IPS-15b (cell line): Measurements from ENCODE around the gene PNKD.

ENCODE experiments used
- H3K27me3 ChIP-seq: one replicate; pipeline ENCODE4 v1.6.1; 2013; ENCODE audit warnings: low read length; ENCODE audit not compliant: control insufficient read depth, insufficient read depth
- H3K36me3 ChIP-seq: one replicate; pipeline ENCODE4 v1.6.1; 2013; ENCODE audit warnings: low read length; ENCODE audit not compliant: control insufficient read depth, insufficient read depth
- H3K4me1 ChIP-seq: one replicate; pipeline ENCODE4 v1.6.1; 2013; ENCODE audit warnings: mild to moderate bottlenecking, low read length; ENCODE audit not compliant: control insufficient read depth, insufficient read depth
- H3K4me3 ChIP-seq: one replicate; pipeline ENCODE4 v1.5.1; 2013; ENCODE audit warnings: low read depth, low read length
- H3K9ac ChIP-seq: one replicate; pipeline ENCODE4 v1.6.1; 2013; ENCODE audit warnings: low read depth, mild to moderate bottlenecking, low read length
- H3K9me3 ChIP-seq: one replicate; pipeline ENCODE4 v1.6.1; 2013; ENCODE audit warnings: mild to moderate bottlenecking, low read length; ENCODE audit not compliant: control insufficient read depth, insufficient read depth

Gene PNKD

GRCh38 chr2:218395090-218395444, 124.7 kb downstream of the PNKD start:
- H3K4me1 ChIP-seq, result peaks cover 4% of the 10 kb centered on the region
- H3K36me3 ChIP-seq, result no peaks in the 10 kb centered on the region
- peaks cover 40% of the 10 kb centered on the region for H3K27me3 ChIP-seq
- H3K9ac ChIP-seq, result no peak overlapping the region
- H3K4me3 ChIP-seq, result peak overlapping the region; percentile 90
- H3K9me3 ChIP-seq, result no peaks in the 10 kb centered on the region

DNA sequence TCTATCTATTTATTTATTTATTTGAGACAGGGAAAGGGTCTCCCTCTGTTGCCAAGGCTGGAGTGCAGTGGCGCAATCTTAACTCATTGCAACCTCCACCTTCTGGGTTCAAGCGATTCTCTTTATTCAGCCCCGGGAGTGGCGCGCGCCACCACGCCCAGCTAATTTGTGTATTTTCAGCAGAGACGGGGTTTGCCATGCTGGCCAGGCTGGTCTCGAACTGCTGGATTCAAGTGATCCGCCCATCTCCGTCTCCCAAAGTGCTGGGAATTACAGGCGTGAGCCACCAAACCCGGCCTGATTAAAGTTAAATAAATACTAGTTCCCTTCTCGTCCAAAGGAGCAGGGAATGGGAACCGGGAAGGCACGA, 125.1 kb downstream of the PNKD start:
- Histone ChIP-seq H3K4me1 (peaks cover 4% of the 10 kb centered on the region), H3K9ac (peak overlapping the region; percentile 24), H3K9me3 (no peaks in the 10 kb centered on the region)

GRCh38 chr2:218395826-218396687, 125.7 kb downstream of the PNKD start:
- H3K9ac ChIP-seq, result peak overlapping the region; percentile 85
- H3K27me3 ChIP-seq, result peaks cover 40% of the 10 kb centered on the region
- no peaks in the 10 kb centered on the region for H3K9me3 ChIP-seq

More for the DNA sequence above, 125.1 kb downstream of the PNKD start:
- H3K4me3 ChIP-seq, result peak overlapping the region; percentile 90
- H3K36me3 ChIP-seq, result no peaks in the 10 kb centered on the region
- peaks cover 40% of the 10 kb centered on the region for H3K27me3 ChIP-seq

More at GRCh38 chr2:218395826-218396687, 125.7 kb downstream of the PNKD start:
- peak overlapping the region; percentile 90 for H3K4me3 ChIP-seq
- peaks cover 4% of the 10 kb centered on the region for H3K4me1 ChIP-seq
- H3K36me3 ChIP-seq, result no peaks in the 10 kb centered on the region
